Ishikawa (cell line): ENCODE measurements around the gene SAFB.

Source experiments
- CEBPB ChIP-seq: IDR thresholded peaks from 2 replicates; pipeline ENCODE4 v1.6.1; 2012
- CREB1 ChIP-seq: IDR thresholded peaks from 2 replicates; pipeline ENCODE4 v1.6.1; 2012; ENCODE audit warnings: low read depth
- EGR1 ChIP-seq: IDR thresholded peaks from 2 replicates; pipeline ENCODE4 v1.6.1; 2012
- EP300 ChIP-seq: IDR thresholded peaks from 2 replicates; pipeline ENCODE4 v1.6.1; 2012; ENCODE audit warnings: borderline replicate concordance
- FOXM1 ChIP-seq: IDR thresholded peaks from 2 replicates; pipeline ENCODE4 v1.6.1; 2012; ENCODE audit warnings: low read depth, borderline replicate concordance
- NFIC ChIP-seq: IDR thresholded peaks from 2 replicates; pipeline ENCODE4 v1.6.1; 2012
- RAD21 ChIP-seq: IDR thresholded peaks from 2 replicates; pipeline ENCODE4 v1.6.1; 2012; ENCODE audit warnings: low read depth
- TAF1 ChIP-seq: IDR thresholded peaks from 2 replicates; pipeline ENCODE4 v1.6.1; 2012; ENCODE audit warnings: low read depth, mild to moderate bottlenecking
- TCF12 ChIP-seq: IDR thresholded peaks from 2 replicates; pipeline ENCODE4 v1.6.1; 2012; ENCODE audit warnings: low read depth
- TEAD4 ChIP-seq: IDR thresholded peaks from 2 replicates; pipeline ENCODE4 v1.6.1; 2012
- YY1 ChIP-seq: IDR thresholded peaks from 2 replicates; pipeline ENCODE4 v1.6.1; 2012; ENCODE audit warnings: low read depth
- ZBTB7A ChIP-seq: IDR thresholded peaks from 2 replicates; pipeline ENCODE4 v1.6.1; 2012; ENCODE audit warnings: low read depth
- TF ChIP-seq, protein P1 (sequence below): IDR thresholded peaks from 2 replicates; pipeline ENCODE4 v1.6.1; 2012
- TF ChIP-seq, protein P2 (sequence below): IDR thresholded peaks from 2 replicates; pipeline ENCODE4 v1.6.1; 2012; ENCODE audit warnings: low read depth, mild to moderate bottlenecking
- TF ChIP-seq, protein P3 (sequence below): IDR thresholded peaks from 2 replicates; pipeline ENCODE4 v1.6.1; 2012

SAFB gene

DNA sequence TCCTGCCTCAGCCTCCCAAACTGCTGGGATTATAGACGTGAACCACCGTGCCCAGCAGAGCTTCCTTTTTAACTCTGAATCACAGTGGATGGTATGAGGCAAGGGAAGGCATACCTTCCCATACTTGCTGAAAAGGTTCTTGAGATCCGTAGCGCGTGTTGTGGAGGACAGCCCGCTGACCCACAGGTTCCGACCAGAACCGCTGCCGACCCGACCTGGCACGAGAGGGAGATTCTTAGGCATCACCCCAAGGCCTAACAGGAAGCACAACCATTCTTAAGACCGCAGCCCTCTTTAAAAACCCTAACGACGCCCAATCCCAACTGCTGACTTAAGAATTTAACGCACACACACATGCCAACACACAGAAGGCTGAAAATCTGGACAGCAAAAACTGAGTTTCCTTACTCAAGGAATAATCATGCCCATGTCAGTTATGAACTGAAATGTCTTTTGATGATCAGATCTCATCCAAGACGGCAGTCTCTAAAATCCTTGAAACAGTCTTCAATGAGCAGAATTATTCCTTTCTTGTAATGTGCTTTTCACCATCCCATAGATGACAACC lies 12.9 kb upstream of the SAFB start:
- TF ChIP-seq YY1 (no peak), FOXM1 (no peak), EGR1 (no peak), TEAD4 (no peak), NFIC (no peak), EP300 (no peak), TAF1 (no peak), CREB1 (no peak), CEBPB (no peak), RAD21 (no peak), ZBTB7A (no peak)
- TF ChIP-seq, protein P1, sequence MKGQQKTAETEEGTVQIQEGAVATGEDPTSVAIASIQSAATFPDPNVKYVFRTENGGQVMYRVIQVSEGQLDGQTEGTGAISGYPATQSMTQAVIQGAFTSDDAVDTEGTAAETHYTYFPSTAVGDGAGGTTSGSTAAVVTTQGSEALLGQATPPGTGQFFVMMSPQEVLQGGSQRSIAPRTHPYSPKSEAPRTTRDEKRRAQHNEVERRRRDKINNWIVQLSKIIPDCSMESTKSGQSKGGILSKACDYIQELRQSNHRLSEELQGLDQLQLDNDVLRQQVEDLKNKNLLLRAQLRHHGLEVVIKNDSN = no peak
- TF ChIP-seq, protein P2, sequence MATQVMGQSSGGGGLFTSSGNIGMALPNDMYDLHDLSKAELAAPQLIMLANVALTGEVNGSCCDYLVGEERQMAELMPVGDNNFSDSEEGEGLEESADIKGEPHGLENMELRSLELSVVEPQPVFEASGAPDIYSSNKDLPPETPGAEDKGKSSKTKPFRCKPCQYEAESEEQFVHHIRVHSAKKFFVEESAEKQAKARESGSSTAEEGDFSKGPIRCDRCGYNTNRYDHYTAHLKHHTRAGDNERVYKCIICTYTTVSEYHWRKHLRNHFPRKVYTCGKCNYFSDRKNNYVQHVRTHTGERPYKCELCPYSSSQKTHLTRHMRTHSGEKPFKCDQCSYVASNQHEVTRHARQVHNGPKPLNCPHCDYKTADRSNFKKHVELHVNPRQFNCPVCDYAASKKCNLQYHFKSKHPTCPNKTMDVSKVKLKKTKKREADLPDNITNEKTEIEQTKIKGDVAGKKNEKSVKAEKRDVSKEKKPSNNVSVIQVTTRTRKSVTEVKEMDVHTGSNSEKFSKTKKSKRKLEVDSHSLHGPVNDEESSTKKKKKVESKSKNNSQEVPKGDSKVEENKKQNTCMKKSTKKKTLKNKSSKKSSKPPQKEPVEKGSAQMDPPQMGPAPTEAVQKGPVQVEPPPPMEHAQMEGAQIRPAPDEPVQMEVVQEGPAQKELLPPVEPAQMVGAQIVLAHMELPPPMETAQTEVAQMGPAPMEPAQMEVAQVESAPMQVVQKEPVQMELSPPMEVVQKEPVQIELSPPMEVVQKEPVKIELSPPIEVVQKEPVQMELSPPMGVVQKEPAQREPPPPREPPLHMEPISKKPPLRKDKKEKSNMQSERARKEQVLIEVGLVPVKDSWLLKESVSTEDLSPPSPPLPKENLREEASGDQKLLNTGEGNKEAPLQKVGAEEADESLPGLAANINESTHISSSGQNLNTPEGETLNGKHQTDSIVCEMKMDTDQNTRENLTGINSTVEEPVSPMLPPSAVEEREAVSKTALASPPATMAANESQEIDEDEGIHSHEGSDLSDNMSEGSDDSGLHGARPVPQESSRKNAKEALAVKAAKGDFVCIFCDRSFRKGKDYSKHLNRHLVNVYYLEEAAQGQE = no peak
- TF ChIP-seq, protein P3, sequence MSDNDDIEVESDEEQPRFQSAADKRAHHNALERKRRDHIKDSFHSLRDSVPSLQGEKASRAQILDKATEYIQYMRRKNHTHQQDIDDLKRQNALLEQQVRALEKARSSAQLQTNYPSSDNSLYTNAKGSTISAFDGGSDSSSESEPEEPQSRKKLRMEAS = no peak

DNA sequence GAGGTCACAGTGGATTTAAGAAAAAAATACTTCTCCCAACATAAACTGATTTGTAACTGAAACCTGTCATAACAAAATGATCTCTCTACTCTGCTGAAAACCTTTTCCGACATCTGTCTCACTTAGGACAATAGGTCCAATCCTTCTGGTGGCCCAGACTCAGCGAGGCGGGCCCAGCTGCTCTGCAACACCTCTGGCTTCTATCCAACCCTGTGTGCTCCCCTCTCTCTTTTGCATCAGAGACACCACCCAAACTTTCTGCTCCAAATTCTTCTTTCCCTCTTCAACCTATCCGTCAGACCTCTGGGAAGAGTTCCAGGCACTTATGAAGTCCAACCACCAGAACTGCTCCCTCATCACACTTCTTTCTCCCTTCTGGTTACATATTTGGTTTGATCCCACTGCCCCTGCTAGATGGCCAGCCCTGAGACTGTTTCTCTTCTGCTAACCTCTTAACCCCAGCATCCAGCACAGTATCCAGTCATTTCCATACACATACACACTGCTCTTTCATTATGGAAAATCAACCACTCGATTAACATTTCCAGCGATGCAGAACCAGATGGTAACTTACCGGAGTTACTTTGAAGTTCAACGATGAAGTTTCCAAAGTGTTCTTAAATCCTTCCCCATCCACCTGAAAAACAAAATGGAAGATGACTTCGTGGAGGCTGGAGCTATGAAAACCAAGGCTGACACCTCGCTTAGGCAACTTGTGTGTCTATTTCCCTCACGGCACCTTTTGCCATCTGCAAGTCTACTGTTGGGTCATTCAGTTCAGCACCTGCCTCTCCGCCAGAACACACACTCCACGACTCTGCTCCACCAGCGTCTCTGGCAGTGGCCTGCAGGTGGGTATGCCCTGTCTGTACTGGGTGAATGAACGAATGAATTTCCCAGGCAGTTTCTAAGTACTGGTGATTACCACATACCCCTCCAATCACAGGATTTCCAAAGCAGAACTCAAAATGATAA lies 9.7 kb upstream of the SAFB start:
- TF ChIP-seq, protein P2 = no peak
- TF ChIP-seq TCF12 (no peak), YY1 (no peak), FOXM1 (no peak), TAF1 (no peak), TEAD4 (no peak), ZBTB7A (no peak), CREB1 (no peak), NFIC (no peak), RAD21 (no peak), EP300 (no peak), EGR1 (no peak), CEBPB (no peak)
- TF ChIP-seq, protein P1 = no peak
- TF ChIP-seq, protein P3 = no peak

DNA sequence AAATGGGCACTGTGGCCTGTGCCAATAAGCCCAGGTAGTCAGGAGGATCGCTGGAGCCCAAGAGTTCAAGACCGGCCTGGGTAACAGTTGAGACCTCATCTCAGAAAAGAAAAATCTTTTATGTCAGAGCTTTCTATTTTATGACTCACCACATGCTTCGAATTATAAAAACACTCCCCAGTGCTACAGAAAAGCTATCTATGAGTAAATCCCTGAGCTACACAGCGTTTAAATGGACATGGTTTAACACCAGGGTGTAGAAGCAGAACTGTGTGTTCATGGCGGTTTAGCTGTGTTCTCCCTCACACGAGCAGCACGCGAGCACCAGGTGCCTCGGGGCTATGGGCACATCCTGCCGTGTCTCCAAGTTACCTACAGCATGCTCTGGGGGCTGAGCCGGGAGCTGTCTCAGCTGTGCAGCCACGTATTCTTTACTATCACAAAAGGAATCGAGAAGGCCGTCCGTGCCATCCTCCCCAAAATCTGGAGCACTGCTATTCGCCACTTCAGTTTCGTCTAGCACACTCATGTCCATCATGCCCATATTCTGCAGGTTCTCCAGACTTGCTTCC lies 7.0 kb upstream of the SAFB start:
- TF ChIP-seq CREB1 = no peak
- TF ChIP-seq, protein P2 = no peak
- no peak for TF ChIP-seq TCF12
- TF ChIP-seq, protein P3 = no peak
- no peak for TF ChIP-seq FOXM1
- TF ChIP-seq TEAD4 = no peak
- no peak for TF ChIP-seq EGR1
- TF ChIP-seq, protein P1 = no peak
- no peak for TF ChIP-seq EP300
